Parathyroid adenoma (tissue), 2 donors: ENCODE data around the gene EXOSC3.
A peak's percentile ranks its signal among the peaks of the same experiment; 100 is the strongest.
"Not testable (repeated sequence)": the region's sequence is repeated elsewhere in the genome, so short reads cannot be mapped to it uniquely, and the experiment has no call there.

Experiments used
- H2AFZ ChIP-seq: fragments of 300-600 bp; sonication (generic); one replicate; pipeline ENCODE4 v1.7.0; 2017; ENCODE audit warnings: antibody characterized with exemption, mild to moderate bottlenecking
- H3K27ac ChIP-seq: fragments of 300-600 bp; sonication (generic); one replicate; pipeline ENCODE4 v1.7.0; 2017
- H3K27me3 ChIP-seq: fragments of 300-600 bp; sonication (generic); one replicate; pipeline ENCODE4 v1.7.0; 2017; ENCODE audit warnings: low read length; ENCODE audit not compliant: control insufficient read depth, insufficient read depth
- H3K36me3 ChIP-seq: fragments of 300-600 bp; sonication (generic); one replicate; pipeline ENCODE4 v1.7.0; 2017; ENCODE audit warnings: low read length; ENCODE audit not compliant: control insufficient read depth, insufficient read depth
- H3K4me1 ChIP-seq: fragments of 300-600 bp; sonication (generic); one replicate; pipeline ENCODE4 v1.7.0; 2017; ENCODE audit warnings: control low read depth
- H3K4me2 ChIP-seq: fragments of 300-600 bp; sonication (generic); one replicate; pipeline ENCODE4 v1.7.0; 2017; ENCODE audit warnings: low read length
- H3K4me3 ChIP-seq: fragments of 300-600 bp; sonication (generic); one replicate; pipeline ENCODE4 v1.7.0; 2017; ENCODE audit warnings: low read depth, low read length
- H3K79me2 ChIP-seq: fragments of 300-600 bp; sonication (generic); one replicate; pipeline ENCODE4 v1.7.0; 2017; ENCODE audit warnings: control low read depth
- H3K9ac ChIP-seq: fragments of 300-600 bp; sonication (generic); one replicate; pipeline ENCODE4 v1.7.0; 2017; ENCODE audit warnings: mild to moderate bottlenecking
- H3K9me3 ChIP-seq: fragments of 300-600 bp; sonication (generic); one replicate; pipeline ENCODE4 v1.7.0; 2017; ENCODE audit warnings: low read length; ENCODE audit not compliant: control insufficient read depth
- TF ChIP-seq, protein P1 (sequence below): fragments of 300-600 bp; sonication (generic); IDR thresholded peaks from one replicate; pipeline ENCODE4 v1.7.0; 2017; ENCODE audit warnings: antibody characterized with exemption, mild to moderate bottlenecking
- donor health status: primary hyperparathyroidism.

EXOSC3 gene

DNA sequence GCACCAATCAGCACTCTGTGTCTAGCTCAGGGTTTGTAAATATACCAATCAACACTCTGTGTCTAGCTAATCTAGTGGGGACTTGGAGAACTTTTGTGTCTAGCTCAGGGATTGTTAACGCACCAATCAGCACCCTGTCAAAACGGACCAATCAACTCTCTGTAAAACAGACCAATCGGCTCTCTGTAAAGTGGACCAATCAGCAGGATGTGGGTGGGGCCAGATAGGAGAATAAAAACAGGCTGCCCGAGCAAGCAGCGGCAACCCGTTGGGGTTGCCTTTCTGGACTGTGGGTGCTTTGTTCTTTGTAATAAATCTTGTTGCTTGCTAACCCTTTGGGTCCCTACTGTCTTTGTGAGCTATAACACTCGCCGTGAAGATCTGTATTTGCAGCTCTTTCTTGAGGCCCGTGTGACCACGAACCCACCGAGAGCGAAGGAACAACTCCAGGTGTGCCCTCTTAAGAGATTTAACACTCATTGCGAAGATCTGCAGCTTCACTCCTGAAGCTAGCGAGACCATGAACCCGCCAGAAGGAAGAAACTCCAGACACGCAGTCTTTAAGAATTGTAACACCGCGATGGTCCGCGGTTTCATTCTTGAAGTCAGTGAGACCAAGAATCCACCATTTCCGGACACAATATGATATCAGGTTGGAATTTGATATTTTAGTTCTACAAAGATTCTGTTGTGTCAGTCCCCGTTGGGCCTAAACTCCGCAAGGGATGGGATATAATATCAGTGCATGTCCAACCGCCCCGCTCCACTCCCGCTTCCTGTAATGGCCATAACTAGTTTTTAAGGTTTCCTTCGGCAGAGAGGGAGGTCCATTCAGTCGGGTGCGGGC is 32.0 kb downstream of the EXOSC3 start:
- Histone ChIP-seq H3K9me3 (no peaks in the 10 kb centered on the region), H3K79me2 (peaks cover 3% of the 10 kb centered on the region), H3K9ac (no peak overlapping the region), H3K4me3 (peak overlapping the region; percentile 58), H3K36me3 (no peaks in the 10 kb centered on the region), H3K27ac (no peak overlapping the region), H2AFZ (peak overlapping the region; percentile 92), H3K27me3 (no peaks in the 10 kb centered on the region), H3K4me1 (no peaks in the 10 kb centered on the region), H3K4me2 (peak overlapping the region; percentile 72)
- TF ChIP-seq, protein P1, sequence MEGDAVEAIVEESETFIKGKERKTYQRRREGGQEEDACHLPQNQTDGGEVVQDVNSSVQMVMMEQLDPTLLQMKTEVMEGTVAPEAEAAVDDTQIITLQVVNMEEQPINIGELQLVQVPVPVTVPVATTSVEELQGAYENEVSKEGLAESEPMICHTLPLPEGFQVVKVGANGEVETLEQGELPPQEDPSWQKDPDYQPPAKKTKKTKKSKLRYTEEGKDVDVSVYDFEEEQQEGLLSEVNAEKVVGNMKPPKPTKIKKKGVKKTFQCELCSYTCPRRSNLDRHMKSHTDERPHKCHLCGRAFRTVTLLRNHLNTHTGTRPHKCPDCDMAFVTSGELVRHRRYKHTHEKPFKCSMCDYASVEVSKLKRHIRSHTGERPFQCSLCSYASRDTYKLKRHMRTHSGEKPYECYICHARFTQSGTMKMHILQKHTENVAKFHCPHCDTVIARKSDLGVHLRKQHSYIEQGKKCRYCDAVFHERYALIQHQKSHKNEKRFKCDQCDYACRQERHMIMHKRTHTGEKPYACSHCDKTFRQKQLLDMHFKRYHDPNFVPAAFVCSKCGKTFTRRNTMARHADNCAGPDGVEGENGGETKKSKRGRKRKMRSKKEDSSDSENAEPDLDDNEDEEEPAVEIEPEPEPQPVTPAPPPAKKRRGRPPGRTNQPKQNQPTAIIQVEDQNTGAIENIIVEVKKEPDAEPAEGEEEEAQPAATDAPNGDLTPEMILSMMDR = no peak

DNA sequence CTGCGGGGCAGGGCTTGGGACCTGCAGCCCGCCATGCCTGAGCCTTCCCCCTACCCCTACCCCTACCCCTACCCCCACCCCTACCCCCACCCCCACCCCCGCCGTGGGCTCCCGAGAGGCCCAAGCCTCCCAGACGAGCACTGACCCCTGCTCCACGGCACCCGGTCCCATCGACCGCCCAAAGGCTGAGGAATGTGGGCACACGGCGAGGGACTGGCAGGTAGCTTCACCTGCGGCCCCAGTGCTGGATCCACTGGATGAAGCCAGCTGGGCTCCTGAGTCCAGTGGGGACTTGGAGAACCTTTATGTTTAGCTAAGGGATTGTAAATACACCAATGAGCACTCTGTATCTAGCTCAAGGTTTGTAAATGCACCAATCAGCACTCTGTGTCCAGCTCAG is 32.8 kb downstream of the EXOSC3 start:
- H3K9me3 ChIP-seq, H3K4me1 ChIP-seq, H3K36me3 ChIP-seq, H3K9ac ChIP-seq, H3K4me2 ChIP-seq, H3K27ac ChIP-seq, H3K27me3 ChIP-seq, H2AFZ ChIP-seq, H3K79me2 ChIP-seq, H3K4me3 ChIP-seq: not testable (repeated sequence)

DNA sequence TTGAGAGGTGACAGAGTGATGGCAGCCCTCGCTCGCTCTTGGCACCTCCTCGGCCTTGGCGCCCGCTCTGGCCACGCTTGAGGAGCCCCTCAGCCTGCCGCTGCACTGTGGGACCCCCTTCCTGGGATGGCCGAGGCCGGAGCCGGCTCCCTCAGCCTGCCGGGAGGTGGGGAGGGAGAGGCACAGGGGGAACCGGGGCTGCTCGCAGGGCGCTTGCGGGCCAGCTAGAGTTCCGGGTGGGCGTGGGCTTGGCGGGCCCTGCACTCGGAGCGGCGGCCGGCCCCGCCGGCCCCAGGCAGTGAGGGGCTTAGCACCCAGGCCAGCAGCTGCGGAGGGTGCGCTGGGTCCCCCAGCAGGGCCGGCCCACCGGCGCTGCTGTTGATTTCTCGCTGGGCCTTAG is 33.2 kb downstream of the EXOSC3 start:
- H2AFZ ChIP-seq, H3K36me3 ChIP-seq, H3K4me1 ChIP-seq, H3K4me2 ChIP-seq, H3K4me3 ChIP-seq, H3K9me3 ChIP-seq, H3K79me2 ChIP-seq, H3K9ac ChIP-seq, H3K27ac ChIP-seq, H3K27me3 ChIP-seq: not testable (repeated sequence)

DNA sequence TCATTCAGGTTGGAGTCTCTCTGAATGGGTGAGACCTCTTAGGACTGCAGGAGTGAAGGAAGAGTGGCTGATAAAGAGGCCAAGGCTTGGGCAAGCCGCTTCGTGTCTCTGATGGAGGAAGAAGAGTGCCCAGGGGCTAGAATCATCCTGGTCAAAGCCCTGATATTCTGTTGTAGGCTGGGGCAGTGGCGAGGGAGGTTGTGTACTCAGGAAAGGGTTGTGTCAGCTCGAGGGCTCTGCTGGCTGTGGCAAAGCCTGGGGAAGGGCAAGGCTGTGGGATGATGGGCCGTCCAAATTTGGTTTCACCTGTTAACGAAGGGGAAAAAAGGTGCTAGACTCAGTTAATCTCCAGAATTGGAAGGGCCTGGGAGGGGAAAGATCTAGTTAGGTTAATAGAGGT is 33.7 kb downstream of the EXOSC3 start:
- TF ChIP-seq, protein P1 = no peak
- no peak overlapping the region for H3K9ac ChIP-seq
- H3K79me2 ChIP-seq = peaks cover 3% of the 10 kb centered on the region
- no peaks in the 10 kb centered on the region for H3K9me3 ChIP-seq
- no peak overlapping the region for H3K4me3 ChIP-seq
- H3K27me3 ChIP-seq = no peaks in the 10 kb centered on the region
- H2AFZ ChIP-seq = no peak overlapping the region
- no peaks in the 10 kb centered on the region for H3K4me1 ChIP-seq
- no peak overlapping the region for H3K27ac ChIP-seq
- H3K36me3 ChIP-seq = no peaks in the 10 kb centered on the region
- H3K4me2 ChIP-seq = no peak overlapping the region

DNA sequence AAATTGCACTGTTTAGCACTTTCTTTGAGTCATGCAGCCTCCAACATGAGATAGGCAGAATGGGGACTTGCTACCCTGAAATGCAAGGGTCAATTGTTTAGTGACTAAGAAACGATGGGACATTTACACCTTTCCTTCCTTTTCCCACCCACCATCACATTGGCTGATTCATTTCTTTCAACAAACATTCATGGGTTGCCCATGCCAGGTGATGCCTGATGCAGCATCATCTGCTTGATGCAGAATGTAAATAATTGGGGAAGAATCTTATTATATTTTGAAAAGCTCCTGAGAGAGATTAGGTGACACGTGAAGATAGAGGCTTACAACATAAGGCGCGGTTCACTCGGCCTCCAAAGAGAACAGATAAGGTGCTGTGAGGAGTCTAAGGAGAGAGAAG is 35.7 kb downstream of the EXOSC3 start:
- H3K27me3 ChIP-seq = no peaks in the 10 kb centered on the region

More for the DNA sequence above, 35.7 kb downstream of the EXOSC3 start:
- Histone ChIP-seq H3K36me3 (no peaks in the 10 kb centered on the region), H3K79me2 (peaks cover 3% of the 10 kb centered on the region), H3K9ac (no peak overlapping the region), H3K4me3 (no peak overlapping the region), H3K4me2 (no peak overlapping the region), H3K27ac (no peak overlapping the region), H3K9me3 (no peaks in the 10 kb centered on the region), H3K4me1 (no peaks in the 10 kb centered on the region), H2AFZ (no peak overlapping the region)
- TF ChIP-seq, protein P1 = no peak
